Raji (cell line): Measurements from ENCODE around the gene STAP2.

Experiments used
- POLR2A ChIP-seq: IDR thresholded peaks from 2 replicates; pipeline ENCODE4 v1.6.1; 2011; ENCODE audit warnings: low read depth, low read length, control low read depth; ENCODE audit not compliant: insufficient read depth

The STAP2 gene

DNA sequence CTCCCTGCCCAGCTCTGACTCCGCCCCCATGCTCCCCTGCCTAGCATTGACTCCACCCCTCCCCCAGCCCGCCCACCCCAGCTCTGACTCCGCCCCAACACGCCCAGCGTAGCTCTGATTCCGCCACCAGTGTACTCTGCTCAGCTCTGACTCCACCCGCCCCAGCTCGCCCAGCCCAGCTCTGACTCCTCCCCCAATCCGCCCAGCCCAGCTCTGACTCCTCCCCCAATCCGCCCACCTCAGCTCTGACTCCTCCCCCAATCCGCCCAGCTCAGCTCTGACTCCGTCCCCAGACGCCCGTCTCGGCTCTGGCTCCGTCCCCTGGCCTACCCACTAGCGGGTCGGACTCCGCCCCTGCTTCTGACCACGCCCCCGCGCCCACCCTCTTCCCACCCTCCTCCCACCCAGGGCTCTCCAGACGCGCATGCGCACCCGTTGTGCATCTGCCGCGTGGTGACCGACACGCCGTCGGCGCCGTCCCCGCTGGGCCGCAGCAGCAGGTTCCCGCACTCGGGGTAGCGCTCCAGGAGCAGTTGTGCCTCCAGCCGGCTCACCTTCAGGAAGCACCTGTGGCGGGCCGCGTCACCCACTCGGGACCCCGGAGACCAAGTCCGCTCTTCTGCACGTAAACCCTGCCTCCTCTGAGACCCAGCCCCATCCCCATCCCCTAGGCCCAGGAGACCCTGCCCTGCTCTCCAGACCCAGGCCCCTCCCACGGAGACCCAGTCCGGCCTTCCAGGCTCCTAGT lies 10.2 kb downstream of the STAP2 start:
- TF ChIP-seq POLR2A: peak; percentile 97

DNA sequence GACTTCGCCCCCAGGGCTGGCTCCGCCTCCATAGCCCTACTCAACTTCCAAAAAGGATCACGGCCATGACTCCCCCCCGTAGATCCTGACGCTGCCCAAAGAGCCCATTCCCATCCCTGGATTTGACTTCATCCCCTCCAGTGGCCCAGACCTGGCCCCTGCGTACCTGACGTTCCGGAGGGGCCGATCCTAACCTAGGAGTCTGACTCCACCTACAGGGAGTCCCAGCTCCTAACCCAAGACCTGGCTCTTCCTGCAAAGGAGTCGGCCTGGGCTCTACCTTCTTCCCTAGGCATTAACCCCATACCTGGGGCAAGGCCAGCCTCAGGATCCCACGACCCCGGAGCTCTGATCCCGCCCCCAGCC lies 10.8 kb downstream of the STAP2 start:
- no peak for TF ChIP-seq POLR2A

DNA sequence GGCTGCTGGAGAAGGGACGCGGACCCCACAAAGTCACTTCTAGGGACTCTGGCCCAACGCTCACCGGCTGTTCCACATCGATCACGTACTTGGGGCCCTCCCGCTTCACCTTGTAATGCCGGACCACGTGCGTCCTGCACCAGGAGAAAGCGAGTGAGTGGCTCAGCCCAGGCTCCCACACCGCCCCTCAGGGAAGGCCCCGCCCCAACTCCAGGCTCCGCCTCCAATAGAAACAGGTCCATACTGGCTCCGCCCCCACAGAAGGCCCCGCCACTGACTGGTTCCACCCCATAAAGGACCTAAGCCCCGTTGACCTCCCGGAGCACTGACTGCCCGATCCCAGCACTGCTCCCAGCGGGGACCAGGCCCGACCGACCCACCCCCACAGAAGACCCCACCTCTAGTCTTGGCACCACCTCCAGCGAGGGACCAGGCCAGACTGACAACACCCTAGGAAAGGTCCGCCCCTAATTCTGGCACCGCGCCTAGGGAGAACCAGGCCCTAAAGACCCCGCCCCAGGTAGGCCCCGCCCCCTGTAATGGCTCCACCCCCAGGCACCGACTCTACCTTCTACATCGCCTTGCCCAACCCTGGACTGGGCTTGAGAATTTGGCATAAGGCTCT lies 11.3 kb downstream of the STAP2 start:
- no peak for TF ChIP-seq POLR2A

- no peak for TF ChIP-seq POLR2A
Measured at GRCh38 chr19:4326837-4327251, 11.8 kb downstream of the STAP2 start.

GRCh38 chr19:4326215-4326836 lies 12.3 kb downstream of the STAP2 start:
- TF ChIP-seq POLR2A: no peak

GRCh38 chr19:4324228-4324627 lies 14.4 kb downstream of the STAP2 start:
- TF ChIP-seq POLR2A: no peak

- TF ChIP-seq POLR2A: no peak
Measured at GRCh38 chr19:4323692-4324091, 14.9 kb downstream of the STAP2 start.

DNA sequence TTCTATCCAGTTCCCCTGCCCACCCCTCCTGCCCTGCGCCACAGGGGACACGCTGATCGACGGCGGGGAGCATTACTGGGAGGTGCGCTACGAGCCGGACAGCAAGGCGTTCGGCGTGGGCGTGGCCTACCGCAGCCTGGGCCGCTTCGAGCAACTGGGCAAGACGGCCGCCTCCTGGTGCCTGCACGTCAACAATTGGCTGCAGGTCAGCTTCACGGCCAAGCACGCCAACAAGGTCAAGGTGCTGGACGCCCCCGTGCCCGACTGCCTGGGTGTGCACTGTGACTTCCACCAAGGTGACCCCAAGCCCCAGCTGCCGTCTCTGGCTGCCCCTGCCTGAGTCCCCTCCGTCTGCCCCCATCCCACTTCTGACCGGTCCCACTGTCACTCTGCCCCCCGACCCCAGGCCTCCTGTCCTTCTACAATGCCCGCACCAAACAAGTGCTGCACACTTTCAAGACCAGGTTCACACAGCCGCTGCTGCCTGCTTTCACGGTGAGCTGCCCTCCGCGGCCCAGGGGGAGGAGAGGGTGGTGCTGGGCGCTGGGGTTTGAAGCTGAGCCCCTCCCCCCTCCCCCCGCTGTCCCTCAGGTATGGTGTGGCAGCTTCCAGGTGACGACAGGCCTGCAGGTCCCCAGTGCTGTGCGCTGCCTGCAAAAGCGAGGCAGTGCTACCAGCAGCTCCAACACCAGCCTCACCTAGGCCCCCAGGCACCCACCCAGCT lies 15.5 kb downstream of the STAP2 start:
- TF ChIP-seq POLR2A: no peak

DNA sequence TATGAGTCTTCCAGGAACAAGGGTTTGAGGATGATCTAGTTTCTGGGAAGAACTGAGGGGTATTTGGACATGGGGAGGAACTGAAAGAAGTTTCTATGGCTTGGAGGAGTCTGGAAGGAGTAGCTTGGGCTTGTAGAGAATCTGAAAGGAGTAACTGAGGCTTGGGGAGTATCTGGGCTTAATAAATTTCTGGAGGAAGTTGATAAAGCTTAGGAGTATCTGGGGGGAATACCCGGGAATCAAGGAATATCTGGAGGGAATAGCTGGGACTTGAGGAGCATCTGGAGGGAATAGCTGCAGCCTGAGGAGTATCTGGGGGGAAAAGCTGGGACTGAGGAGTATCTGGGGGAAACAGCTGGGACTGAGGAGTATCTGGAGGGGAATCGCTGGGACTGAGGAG lies 18.2 kb downstream of the STAP2 start:
- TF ChIP-seq POLR2A: no peak

GRCh38 chr19:4319067-4319718 lies 19.4 kb downstream of the STAP2 start:
- TF ChIP-seq POLR2A: no peak

DNA sequence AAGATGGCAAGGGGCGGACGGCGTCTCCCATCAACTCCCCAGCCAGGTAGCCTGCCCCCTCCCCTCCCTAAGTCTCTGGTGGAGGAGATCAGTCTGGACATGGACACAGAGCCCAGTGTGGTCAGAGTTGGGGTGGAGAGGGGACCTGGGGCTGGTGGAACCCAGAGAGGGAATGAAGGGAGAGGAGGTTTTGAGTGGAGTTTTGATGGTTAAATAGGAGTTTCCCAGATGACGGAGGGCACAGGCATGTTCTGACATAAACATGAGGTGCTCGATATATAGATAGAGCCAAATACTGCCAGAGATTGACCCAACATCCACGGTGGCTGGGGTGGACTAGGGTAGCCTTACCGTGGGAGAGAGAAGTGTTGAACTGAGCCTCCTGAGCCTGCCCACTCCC lies 20.2 kb downstream of the STAP2 start:
- TF ChIP-seq POLR2A: no peak

GRCh38 chr19:4316956-4317355 lies 21.7 kb downstream of the STAP2 start:
- no peak for TF ChIP-seq POLR2A

DNA sequence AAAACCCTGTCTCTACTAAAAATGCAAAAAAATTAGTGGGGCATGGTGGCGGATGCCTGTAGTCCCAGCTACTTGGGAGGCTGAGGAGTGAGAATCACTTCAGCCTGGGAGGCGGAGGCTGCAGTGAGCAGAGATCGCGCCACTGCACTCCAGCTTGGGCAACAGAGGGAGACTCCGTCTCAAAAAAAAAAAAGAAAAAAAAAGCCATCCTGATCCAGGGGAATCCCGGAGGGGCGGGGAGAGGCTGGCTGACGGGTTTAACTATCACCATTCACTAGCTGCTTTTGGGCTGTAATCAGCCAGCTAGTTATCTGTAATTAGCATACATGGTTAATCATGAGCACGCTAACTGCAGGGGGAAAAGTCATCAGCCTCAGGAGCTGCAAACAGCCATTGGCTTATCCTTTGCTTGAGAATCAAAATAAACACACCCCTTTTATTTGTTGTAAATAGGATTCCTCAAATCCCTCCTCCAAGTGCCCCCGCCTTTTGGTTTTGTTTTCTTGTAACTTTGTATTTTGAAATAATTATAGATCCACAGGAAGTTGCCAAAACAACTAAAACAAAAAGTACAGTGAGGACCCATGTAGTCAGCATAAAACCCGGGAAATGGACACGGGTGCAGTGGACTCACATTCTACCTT lies 24.7 kb downstream of the STAP2 start:
- no peak for TF ChIP-seq POLR2A

- TF ChIP-seq POLR2A: no peak
Measured at GRCh38 chr19:4310247-4311121, 28.1 kb downstream of the STAP2 start.
